Measurements from ENCODE around the gene KRT71.
"Not testable (repeated sequence)": the region's sequence is repeated elsewhere in the genome, so short reads cannot be mapped to it uniquely, and the experiment has no call there.

The KRT71 gene

GRCh38 chr12:52522346-52523011, 30.5 kb downstream of the KRT71 start:
- DNase-seq (ENCODE audit: extremely low read depth in 1 of 2, low read depth in 1 of 2) = no peak

GRCh38 chr12:52521568-52522266, 31.2 kb downstream of the KRT71 start:
- DNase-seq (ENCODE audit: extremely low read depth in 1 of 2, low read depth in 1 of 2) = no peak

GRCh38 chr12:52521175-52521567, 31.8 kb downstream of the KRT71 start:
- no peak for DNase-seq (ENCODE audit: extremely low read depth in 1 of 2, low read depth in 1 of 2)

- no peak for DNase-seq (ENCODE audit: extremely low read depth in 1 of 2, low read depth in 1 of 2)
These were observed 32.9 kb downstream of the KRT71 start, which contains the start of gene KRT5 for GRCh38 chr12:52519826-52520662. Gene KRT5, minus strand, starts transcription at chr12:52520394. Its CDS starts 98 bp downstream, at chr12:52520296.

GRCh38 chr12:52519387-52519703, 33.6 kb downstream of the KRT71 start:
- DNase-seq (ENCODE audit: extremely low read depth in 1 of 2, low read depth in 1 of 2) = no peak

- DNase-seq (ENCODE audit: extremely low read depth in 1 of 2, low read depth in 1 of 2) = no peak
These were observed 34.2 kb downstream of the KRT71 start for GRCh38 chr12:52518574-52519386.

GRCh38 chr12:52517888-52518287, 35.1 kb downstream of the KRT71 start:
- DNase-seq (ENCODE audit: extremely low read depth in 1 of 2, low read depth in 1 of 2) = no peak

- no peak for DNase-seq (ENCODE audit: extremely low read depth in 1 of 2, low read depth in 1 of 2)
These were observed 35.7 kb downstream of the KRT71 start for GRCh38 chr12:52517005-52517835.

- no peak for DNase-seq (ENCODE audit: extremely low read depth in 1 of 2, low read depth in 1 of 2)
These were observed 36.8 kb downstream of the KRT71 start for GRCh38 chr12:52515927-52516831.

GRCh38 chr12:52515319-52515646, 37.7 kb downstream of the KRT71 start:
- no peak for DNase-seq (ENCODE audit: extremely low read depth in 1 of 2, low read depth in 1 of 2)

GRCh38 chr12:52514471-52515318, 38.2 kb downstream of the KRT71 start:
- no peak for DNase-seq (ENCODE audit: extremely low read depth in 1 of 2, low read depth in 1 of 2)

GRCh38 chr12:52513736-52514135, 39.2 kb downstream of the KRT71 start:
- DNase-seq (ENCODE audit: extremely low read depth in 1 of 2, low read depth in 1 of 2) = no peak

GRCh38 chr12:52508211-52508610, 44.7 kb downstream of the KRT71 start:
- no peak for DNase-seq (ENCODE audit: extremely low read depth in 1 of 2, low read depth in 1 of 2)

- DNase-seq (ENCODE audit: extremely low read depth in 1 of 2, low read depth in 1 of 2) = no peak
These were observed 45.9 kb downstream of the KRT71 start for GRCh38 chr12:52506858-52507715.

- no peak for DNase-seq (ENCODE audit: extremely low read depth in 1 of 2, low read depth in 1 of 2)
These were observed 50.1 kb downstream of the KRT71 start for GRCh38 chr12:52502877-52503276.

GRCh38 chr12:52501490-52501889, 51.5 kb downstream of the KRT71 start:
- no peak for DNase-seq (ENCODE audit: extremely low read depth in 1 of 2, low read depth in 1 of 2)

- DNase-seq (ENCODE audit: extremely low read depth in 1 of 2, low read depth in 1 of 2) = not testable (repeated sequence)
These were observed 52.4 kb downstream of the KRT71 start for GRCh38 chr12:52500574-52500973.

Measured in activated CD8-positive, alpha-beta memory T cell treated with anti-CD3 and anti-CD28 coated beads for 1 hour (primary cell).